IPS DF 19.7 (cell line): ENCODE data around the gene FAM219A.
"Not testable (repeated sequence)": the region's sequence is repeated elsewhere in the genome, so short reads cannot be mapped to it uniquely, and the experiment has no call there.

Source experiments
- DNase-seq: peaks from one replicate; pipeline ENCODE4 v3.0.0-alpha.2; 2013; ENCODE audit warnings: low read depth, low spot score

Gene FAM219A

DNA sequence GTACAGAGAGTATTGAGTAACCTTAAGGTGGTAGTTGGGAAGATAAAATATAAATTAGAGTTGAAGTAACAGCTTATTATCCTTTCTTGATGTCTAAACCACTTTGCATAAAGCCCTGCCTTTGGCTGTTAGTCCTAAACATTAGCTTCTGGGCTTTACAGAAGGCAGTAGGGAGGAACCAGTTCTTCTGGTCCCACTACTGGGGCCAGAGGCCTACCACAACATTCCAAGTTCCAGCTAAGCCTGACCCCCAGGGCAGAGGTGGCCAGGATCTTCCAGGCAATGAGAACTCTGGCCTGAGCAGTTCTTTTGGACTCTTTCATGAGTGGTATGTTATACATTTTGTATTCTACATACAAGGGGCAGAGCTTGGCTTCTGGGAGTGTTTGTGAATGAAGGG is 26.3 kb upstream of the FAM219A start:
- no peak for DNase-seq

DNA sequence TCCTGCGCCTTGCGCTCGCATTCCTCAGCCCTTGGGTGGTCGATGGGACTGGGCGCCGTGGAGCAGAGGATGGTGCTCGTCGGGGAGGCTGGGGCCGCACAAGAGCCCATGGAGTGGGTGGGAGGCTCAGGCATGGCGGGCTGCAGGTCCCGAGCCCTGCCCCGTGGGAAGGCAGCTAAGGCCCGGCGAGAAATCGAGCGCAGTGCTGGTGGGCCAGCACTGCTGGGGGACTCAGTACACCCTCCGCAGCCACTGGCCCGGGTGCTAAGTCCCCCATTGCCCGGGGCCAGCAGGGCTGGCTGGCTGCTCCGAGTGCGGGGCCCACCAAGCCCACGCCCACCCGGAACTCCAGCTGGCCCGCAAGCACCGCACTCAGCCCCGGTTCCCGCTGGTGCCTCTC is 24.4 kb upstream of the FAM219A start:
- DNase-seq: not testable (repeated sequence)

DNA sequence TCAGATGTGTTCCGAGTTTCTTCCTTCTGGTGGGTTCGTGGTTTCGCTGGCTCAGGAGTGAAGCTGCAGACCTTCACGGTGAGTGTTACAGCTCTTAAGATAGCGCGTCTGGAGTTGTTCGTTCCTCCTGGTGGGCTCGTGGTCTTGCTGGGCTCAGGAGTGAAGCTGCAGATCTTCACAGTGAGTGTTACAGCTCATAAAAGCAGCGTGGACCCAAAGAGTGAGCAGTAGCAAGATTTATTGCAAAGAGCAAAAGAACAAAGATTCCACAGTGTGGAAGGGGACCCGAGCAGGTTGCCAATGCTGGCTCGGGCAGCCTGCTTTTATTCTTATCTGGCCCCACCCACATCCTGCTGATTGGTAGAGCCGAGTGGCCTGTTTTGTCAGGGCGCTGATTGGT is 23.2 kb upstream of the FAM219A start:
- DNase-seq: not testable (repeated sequence)

DNA sequence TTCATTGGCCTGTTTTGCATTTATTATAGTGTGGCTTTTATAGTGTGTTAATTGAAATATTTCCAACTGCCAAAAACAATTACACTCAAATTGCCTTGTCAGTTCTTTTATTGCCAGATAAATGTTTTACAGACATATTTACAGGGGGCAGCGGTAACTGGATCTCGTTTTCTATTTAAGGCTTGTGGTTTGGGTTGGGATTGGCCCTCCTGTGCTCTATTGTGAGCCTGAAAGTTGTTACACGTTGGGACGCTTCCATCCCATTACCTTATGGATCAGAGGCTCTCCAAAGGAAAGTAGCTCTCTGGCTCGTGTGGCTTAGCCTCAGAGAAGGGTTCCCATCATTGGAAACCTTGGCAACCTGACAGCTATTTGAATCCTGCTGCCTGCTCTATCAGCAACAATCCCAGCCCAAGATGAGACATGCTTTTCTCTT is 21.1 kb upstream of the FAM219A start:
- no peak for DNase-seq

DNA sequence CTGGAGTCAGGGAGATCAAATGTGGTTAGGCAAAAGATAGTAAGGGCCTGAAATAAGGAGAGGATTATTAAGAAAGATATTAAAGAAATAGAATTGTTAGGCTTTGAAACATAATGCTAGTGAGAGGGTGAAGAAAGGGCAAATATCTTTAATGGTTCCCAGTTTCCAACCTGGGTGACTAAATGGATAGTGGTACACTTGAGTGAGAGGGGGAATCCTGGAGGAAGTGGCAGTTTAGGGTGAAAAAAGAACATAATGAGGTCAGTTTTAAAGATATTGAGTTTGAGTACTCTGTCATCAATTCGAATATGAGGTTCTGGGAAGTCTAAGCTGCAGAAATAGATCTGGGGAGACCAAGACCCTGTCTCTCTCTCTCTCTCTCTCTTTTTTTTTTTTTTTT is 19.2 kb upstream of the FAM219A start:
- DNase-seq: no peak

DNA sequence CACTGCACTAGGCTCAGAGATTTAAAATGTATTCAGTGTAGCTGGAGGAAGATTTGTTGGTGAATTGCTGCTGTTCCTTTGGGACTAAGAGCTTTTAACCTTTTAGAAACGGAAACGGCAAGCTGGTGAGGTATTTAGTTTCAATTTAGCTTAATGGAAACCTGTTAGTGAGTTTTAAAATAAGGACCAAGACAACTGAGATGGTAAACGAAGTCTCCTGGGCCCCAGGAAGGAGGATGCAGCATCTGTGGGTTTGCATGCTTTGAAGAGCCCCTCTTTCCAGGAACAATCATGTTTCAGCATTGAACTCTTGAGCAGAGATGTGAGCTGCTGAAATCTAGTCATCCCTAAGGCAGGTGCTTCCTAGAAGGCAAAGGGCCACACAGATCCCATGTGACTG is 16.7 kb upstream of the FAM219A start:
- no peak for DNase-seq

DNA sequence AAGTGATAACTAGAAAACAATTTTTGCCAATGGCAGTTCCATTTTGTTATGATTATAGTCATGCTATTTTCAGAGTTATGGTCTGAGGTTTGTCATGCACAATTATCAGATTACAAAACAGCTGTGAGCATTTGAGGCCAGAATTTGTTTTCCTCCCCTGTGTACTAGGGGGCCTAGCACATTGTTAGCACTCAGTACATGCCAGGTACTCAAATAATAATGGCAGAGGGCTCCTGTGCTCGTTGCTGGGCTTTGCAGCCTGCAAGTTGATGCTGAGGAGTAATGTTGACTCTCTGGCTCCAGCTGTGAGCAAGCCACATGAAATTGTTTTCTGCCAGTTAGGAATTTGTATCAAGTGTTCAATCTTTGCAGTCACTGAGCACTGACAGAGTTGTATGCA is 7.1 kb upstream of the FAM219A start:
- no peak for DNase-seq

DNA sequence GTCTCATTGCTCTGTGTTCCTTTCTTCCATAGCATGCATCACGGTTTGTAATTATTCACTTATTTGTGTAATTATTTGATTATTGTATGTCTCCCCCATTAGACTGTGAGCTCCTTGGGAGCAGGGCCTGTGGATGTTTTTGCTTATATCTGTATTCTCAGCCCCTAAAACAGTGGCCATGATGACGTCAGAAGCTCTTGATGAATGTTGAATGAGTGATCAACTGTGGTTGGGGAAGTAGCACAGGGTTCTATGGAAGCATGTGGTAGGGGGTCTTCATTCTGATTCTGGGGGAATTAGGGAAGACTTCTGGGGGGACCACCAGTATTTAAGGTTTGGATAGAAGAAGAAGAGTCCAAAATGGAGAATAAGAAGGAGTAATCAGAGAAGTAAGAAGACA is 6.2 kb upstream of the FAM219A start:
- no peak for DNase-seq

DNA sequence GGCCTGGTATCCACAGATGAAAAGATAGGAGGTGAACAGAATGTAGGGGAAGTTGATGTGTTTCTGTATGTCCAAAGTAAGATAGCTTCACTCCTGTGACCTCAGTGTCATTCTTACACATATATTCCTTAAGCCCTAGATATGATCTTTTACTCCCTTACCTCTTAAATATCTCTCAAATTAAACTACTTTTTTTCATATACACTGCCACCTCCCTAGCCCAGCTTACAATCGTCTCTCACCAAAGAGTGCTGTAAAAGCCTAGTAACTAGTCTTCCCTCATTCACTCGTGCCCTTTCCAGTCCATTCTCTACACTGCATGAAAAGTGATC is 5.5 kb upstream of the FAM219A start:
- no peak for DNase-seq

DNA sequence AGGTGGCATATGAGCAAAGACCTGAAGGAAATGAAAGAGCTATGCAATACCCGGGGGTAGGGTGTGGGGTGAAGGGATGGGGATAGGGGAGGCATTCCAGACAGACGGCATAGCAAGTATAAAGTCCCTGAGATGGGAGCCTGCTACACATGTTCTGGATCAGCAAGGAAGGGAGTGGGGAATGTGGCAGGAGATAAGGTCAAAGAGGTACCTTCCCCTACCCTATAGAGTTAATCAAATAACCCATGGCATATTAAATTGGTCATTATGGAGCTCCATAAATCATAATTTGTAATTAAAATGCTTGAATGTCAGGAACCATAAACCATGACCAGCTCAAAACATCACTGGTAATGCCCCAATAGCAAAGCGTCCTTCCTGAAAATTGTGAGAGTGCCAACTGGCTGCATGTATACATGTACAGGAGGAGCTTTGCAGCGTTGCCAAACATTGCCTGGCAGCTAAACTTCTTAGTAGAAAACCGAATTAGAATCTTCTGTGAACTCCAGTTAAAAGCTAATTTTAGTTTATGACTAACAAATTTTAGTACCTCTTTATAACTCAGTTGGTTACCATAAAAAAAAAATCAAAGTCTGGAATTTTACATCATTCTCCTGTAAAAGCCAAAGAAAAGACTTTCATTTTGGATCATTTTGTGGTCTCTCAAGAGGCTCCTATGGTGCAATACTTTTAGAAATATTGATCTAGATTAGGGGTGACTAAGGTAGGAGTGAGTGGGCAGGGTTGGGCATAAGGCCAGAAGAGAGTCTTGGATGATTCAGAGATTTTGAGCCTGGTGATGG is 4.9 kb upstream of the FAM219A start:
- DNase-seq: no peak

DNA sequence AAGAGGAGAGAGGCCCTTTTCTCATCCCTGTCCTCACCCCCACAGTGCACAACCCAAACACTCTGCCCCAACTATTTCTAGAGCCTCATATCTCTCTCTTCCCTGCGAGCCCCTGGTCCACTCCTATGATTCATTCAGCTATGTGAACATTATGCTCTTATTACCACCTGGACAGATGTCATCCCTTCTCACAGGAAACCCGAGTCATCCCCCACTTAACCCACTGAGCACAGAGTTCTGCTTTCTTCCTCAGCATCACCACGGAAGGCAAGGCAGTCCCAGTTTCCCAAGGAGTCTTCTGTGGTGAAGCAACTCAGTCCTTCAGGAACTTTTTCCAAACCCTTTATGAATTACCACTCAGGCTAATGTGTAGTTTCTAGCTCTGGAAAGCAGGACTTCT is 1.6 kb upstream of the FAM219A start:
- no peak for DNase-seq

DNA sequence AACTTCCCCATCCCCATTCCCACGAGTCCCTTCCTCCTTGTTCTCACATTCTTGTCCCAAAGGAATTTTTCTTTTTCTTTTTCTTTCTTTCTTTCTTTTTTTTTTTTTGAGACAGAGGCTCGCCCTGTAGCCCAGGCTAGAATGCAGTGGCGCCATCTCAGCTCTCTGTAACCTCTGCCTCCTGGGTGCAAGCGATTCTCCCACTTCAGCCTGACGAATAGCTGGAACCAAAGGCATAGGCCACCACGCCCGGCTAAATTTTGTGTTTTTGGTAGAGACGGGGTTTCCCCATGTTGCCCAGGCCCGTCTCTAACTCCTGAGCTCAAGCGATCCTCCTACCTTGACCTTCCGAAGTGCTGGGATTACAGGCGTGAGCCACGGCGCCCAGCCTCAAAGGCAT is 986 bp upstream of the FAM219A start:
- no peak for DNase-seq

DNA sequence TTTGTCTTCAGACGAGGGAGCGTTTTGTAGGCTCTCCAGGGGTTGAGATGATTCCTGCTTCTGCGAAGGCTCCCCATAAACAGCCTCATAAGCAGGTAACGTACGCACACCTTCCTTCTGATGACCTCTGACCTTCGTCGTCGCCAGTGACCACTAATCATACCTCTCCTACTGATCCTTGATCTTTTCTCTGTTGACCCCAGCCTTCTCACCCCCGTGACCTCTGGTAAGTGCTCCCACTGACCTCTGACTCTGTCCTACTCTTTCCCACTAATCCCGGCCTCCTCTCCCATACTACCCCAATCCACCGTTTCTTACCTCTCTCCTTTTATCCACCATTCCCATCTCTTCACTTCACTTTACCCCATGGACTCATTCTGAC is 580 bp upstream of the FAM219A start:
- DNase-seq: no peak

DNA sequence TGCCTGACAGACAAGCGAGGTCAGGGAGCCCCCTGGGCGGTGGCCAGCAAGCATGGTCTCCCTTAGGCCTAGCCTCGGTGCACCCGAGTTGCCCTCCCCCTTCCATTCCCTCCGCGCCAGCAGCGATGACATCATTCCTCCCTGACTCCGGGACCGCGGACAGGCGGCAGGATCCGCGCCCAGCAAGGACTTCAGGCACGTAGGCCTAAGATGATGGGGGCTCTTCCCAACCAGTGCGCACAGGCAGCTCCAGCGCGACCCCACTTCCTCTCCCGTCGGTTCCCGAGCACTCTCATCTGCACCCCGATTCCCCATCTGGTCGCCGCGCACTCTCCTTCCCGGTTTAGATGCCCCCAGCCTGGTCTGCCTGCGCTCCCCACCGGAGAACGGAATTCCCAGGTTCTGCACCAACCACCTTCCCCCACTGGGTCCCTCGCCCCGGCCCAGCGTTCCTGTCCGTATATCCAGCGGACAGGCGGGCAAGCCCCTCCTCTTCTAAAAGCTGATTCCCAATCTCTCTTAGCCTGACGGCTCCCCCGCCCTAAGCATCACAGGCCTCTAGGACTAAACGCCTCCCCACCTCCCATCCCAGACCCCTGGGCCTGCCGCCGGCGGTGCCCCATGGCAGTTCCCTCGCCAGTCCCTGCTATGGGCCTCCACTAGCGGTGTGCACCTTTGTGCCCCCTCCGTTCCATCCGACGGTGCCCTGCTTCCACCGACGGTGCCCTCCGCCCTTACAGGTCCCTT is 931 bp downstream of the FAM219A start:
- DNase-seq: no peak

DNA sequence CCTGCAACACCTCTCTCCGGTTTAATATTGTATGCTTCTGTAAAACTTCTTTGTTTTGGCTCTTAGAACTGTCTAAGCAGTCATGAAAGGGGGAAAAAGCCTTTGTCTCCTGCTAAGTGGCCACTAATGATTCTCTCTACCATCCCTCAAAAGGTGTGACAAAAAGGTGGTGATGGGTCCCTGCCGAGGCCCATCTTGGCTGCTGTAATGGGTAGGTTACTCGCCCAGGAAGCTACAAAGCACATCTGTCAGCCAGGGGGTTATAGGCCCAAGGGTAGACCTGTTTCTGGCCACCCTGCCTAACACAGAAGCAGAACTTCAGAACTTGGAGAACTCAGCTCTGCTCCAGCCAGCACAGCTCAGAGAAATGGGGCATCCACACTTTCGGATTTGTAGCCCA is 1.6 kb downstream of the FAM219A start:
- no peak for DNase-seq

DNA sequence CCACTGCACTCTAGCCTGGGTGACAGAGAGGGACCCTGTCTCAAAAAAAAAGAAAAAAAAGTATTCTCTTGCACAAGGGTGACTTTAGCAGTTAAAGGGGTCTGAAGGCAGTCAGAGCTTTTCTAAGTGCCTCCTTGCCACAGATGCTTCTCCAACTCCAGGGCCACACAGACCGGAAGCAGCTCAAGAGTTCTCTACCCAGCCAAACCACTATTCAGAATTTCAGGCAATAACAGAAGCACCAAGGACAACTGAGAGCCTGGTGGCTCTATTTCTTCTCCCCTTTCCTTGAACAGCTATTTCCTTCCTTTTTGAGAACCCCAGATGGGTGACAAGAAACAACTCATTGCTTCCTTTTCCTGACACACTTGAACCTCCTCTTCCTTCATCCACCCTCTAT is 2.2 kb downstream of the FAM219A start:
- DNase-seq: no peak

DNA sequence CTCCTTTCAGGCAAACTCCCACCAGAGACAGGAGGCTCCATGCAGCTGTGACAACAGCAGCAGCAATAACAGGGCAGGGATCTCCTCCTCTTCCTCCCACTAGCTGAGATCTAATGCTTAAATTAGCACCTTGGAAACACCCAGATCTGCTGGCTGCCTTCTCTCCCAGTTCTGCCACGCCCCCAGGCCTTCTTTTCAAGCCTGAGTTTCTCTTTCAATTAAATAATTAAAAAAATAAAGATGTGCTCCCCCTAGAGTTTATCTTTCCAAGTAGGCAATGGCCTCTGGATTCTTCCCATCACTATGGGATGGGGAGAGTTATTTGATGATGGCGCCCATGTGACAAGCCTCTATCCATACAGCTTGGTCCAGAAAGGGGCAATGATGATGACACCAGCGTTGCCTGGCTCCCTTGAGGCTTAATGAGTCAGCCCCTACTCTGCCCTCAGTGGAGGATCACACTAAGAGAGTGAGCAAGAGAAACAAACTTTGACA is 3.8 kb downstream of the FAM219A start:
- no peak for DNase-seq

DNA sequence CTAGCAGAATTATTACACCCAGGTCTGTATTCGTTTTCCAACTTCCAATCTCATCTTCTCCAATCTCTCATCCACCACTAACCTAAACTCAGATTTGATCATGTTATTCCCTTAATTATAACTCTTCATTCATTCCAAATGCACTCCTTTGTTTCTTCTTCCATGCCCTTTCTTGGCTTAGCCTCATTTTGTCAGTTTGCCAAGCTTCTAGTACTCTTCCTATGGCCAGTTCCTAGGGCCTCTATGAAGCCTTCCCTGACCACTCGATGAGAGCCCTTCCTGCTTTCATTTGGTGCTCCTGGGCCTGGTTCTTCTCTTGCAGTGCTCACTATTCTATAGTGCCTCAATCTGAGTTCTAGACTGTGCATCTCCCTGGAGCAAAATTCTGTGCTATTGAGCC is 5.8 kb downstream of the FAM219A start:
- DNase-seq: no peak

DNA sequence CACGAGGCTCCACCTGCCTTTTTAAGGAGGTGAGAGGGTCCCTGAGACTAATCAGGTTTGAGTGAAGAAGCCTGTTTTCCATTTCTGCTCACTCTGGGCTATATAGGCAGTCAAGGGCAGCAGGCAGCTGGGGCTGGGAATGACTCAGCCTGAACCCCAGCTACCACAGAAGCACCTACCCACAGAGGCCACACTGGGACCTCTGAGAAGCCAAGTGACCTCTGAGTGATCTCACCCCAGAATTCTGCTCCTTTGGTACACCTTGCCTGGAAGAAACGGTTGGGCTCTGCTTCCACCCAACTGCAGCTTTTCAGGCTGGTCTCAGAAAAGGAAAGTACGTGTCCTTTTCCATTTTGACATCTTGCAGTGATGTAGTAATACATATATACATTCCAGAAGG is 6.8 kb downstream of the FAM219A start:
- DNase-seq: no peak

DNA sequence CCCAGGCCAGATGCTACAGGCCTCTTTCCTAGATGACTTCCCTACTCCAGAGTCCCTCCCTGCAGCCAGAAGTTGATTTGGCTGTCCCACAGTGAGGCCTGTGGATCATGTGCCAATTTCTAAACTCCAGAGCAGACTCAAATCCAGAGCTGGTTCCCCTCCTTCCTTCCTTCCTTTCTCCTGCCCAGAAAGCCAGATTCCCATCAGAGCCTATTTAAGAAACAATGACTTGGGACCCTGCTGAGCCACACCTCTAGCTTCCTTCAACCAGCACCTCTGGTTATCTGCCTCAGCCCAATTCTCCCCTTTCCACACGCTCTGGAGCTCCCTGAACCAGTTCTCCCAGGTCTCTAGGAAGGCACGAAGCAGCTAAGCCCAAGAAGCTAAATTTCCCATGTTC is 7.2 kb downstream of the FAM219A start:
- DNase-seq: no peak

DNA sequence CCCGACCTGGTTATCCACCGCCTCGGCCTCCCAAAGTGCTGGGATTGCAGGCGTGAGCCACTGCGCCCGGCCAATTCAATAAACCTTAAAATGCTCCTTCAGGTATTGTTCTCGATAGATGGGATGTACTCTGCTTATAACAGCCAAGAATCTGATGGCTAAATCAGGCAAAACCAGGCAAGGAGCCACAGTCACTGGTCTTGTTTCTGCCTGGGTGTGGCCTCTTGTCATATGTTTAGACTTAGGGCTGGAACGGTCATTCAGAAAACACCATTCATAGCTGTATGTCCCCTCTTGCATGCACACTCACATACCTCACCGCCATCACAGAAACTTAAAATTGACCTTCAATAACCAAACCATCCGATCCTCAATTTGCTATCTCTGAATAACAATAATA is 7.7 kb downstream of the FAM219A start:
- DNase-seq: no peak

DNA sequence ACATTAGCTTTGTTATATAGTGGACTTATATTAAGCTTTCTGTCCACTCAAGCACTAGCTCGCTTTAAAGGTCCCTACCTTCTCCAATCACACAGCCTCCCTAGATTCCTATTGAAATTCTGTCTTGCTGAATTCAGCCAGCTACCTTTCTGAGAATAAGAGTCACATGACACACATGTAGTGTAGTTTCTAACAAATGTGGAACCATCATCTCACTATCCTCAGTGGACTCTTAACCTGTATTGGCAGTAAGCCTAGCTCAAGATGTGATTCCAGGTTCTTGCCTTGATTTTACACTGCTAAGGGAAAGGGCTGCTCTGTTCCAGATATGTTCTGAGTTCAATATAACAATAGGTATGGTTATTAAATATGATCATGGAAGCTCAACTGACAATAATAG is 11.4 kb downstream of the FAM219A start:
- DNase-seq: no peak

DNA sequence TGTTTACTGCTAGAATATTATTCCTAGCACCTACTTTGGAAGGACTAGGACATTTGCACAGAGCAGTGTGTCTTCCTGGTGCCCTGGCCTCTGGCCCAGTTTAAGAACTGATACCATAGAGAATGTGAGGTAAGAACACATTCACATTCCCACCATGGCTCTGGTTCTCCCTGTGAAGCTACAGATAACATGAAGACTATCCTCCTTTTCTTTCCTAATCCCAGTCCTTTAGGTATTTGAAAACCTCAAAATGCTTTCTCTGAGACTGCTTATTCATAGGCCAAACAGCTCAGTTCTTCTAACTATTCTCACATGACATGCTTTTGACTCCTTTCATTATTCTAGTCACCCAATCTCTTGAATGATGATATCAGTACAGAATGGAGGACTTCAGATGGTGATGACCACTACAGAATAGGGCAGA is 11.9 kb downstream of the FAM219A start:
- no peak for DNase-seq
